ENCODE results near the gene ISCA1. TPM values are rescaled to one million over a fixed set of nuclear protein-coding genes. Genes with fewer than 3 reads are reported as not detected.
"Not testable (repeated sequence)": the region's sequence is repeated elsewhere in the genome, so short reads cannot be mapped to it uniquely, and the experiment has no call there.

Gene ISCA1
- 10 to 100 TPM in 11 of 12 donors, not detected in 1; 28.7 to 40.1 (median 34.4) TPM for polyA plus RNA-seq (ENCODE audit: insufficient read length in 12 of 12)
- long read RNA-seq, donor 1, transcript ISCA1-203 (4 exons, 1,958 nt): major isoform, 17 of 17 reads
- long read RNA-seq, donor 1, partial matches to known transcripts: 0 of 17 reads
- long read RNA-seq, donor 1, other reads (novel, unspliced or antisense): 0 of 17 reads
- long read RNA-seq, donor 2, transcript ISCA1-203 (4 exons, 1,958 nt): major isoform, 14 of 16 reads
- long read RNA-seq, donor 2, partial matches to known transcripts: 0 of 16 reads
- long read RNA-seq, donor 2, other reads (novel, unspliced or antisense): 0 of 16 reads
- long read RNA-seq, donor 3, transcript ISCA1-203 (4 exons, 1,958 nt): major isoform, 6 of 7 reads
- long read RNA-seq, donor 3, partial matches to known transcripts: 0 of 7 reads
- long read RNA-seq, donor 3, other reads (novel, unspliced or antisense): 0 of 7 reads
- long read RNA-seq, donor 4, transcript ISCA1-203 (4 exons, 1,958 nt): major isoform, 5 of 5 reads
- long read RNA-seq, donor 4, partial matches to known transcripts: 0 of 5 reads
- long read RNA-seq, donor 4, other reads (novel, unspliced or antisense): 0 of 5 reads
- long read RNA-seq, donor 5: 0 reads
- long read RNA-seq, donor 6, transcript ISCA1-203 (4 exons, 1,958 nt): major isoform, 7 of 7 reads
- long read RNA-seq, donor 6, partial matches to known transcripts: 0 of 7 reads
- long read RNA-seq, donor 6, other reads (novel, unspliced or antisense): 0 of 7 reads
- long read RNA-seq, donor 7, transcript ISCA1-203 (4 exons, 1,958 nt): major isoform, 5 of 6 reads
- long read RNA-seq, donor 7, partial matches to known transcripts: 0 of 6 reads
- long read RNA-seq, donor 7, other reads (novel, unspliced or antisense): 0 of 6 reads
- long read RNA-seq, donor 8, transcript ISCA1-203 (4 exons, 1,958 nt): major isoform, 14 of 15 reads
- long read RNA-seq, donor 8, partial matches to known transcripts: 0 of 15 reads
- long read RNA-seq, donor 8, other reads (novel, unspliced or antisense): 0 of 15 reads
- long read RNA-seq, donor 9, transcript ISCA1-203 (4 exons, 1,958 nt): major isoform, 6 of 7 reads
- long read RNA-seq, donor 9, partial matches to known transcripts: 0 of 7 reads
- long read RNA-seq, donor 9, other reads (novel, unspliced or antisense): 0 of 7 reads
- long read RNA-seq, donor 10, transcript ISCA1-203 (4 exons, 1,958 nt): major isoform, 8 of 10 reads
- long read RNA-seq, donor 10, partial matches to known transcripts: 0 of 10 reads
- long read RNA-seq, donor 10, other reads (novel, unspliced or antisense): 0 of 10 reads
- long read RNA-seq, donor 11, transcript ISCA1-203 (4 exons, 1,958 nt): major isoform, 14 of 17 reads
- long read RNA-seq, donor 11, partial matches to known transcripts: 0 of 17 reads
- long read RNA-seq, donor 11, other reads (novel, unspliced or antisense): 0 of 17 reads

DNA sequence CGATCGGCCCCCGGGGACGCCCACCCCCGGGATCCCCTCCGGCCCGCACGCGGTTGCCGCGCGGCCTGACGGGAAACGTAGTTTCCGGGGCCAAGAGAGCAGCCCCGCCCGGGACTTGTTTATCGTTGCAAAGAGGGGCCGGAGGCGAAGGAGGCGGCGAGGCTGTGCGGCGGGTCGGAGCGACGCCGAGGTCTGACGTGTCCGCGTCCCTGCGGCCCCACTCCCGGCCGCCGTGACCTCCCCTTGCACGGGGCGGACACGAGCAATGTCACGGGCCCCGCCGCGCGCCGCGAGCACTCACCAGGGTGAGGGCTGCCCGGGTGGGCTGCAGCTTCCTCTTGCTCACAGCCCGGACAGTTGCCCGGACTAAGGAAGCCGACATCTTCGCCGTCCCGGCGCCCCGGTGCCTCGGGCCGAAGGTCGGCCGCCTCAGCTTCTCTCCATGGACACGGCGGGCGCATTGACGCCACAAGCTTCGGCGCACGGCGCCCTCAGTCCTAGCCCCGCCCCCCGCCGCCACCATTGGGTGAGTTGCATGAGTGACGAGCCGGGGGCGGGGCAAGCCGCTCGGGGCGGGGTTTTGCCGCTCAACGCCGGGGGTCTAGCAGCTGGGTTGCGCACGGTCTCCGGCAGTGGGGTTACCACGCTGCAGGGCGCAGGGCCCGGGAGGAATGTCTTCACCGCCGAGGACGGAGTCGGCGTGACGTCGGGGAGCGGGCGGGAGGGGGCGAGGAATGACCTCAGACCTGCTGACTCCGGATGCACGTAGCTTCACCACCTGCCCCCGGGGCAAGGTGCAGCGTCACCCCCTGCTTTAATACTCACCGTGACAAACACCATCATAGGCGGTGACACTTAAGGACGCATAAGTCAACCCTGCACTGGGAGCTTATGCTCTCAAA is at the start of gene ISCA1:
Gene ISCA1, minus strand, starts transcription at position 462 of the 902 bp plus-strand sequence. Its CDS starts 80 bp downstream, at position 382.
- DNase-seq: peak; percentile 93

DNA sequence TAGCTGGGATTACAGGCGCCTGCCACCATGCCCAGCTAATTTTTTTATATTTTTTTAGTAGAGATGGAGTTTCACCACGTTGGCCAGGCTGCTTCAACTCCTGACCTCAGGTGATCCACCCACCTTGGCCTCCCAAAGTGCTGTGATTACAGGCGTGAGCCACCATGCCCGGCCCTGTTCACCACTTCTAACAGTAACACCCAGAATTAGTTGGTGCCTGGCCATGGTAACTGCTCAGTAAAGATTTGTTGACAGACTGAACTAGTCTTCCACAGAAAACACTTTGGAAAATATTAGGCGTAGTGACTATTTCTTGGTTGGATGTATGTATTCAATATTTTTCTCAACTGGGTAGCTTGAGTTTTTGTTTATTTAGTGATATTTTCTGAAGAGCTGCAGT is 47.8 kb upstream of the ISCA1 start:
- DNase-seq: no peak

DNA sequence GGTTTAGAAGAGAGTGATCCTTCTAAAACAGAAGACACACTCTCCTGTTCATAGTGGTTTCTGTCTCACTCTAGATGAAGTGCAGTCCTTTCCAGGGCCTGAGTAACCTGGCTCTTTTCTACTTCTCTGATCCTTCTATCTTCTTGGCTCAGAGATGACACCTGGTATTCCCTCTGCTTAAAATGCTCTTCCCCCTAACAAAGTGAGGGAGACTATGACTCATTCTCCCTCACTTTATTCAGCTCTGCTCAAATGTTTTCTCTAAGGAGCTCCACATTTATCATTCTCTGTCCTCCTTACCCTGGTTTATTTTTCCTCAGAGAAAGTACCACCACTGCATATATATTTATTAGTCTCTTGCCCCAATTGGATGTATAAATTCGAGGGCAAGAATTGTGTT is 47.3 kb upstream of the ISCA1 start:
- DNase-seq: no peak

- DNase-seq: no peak
Measured at GRCh38 chr9:86328156-86328555, 45.8 kb upstream of the ISCA1 start.

DNA sequence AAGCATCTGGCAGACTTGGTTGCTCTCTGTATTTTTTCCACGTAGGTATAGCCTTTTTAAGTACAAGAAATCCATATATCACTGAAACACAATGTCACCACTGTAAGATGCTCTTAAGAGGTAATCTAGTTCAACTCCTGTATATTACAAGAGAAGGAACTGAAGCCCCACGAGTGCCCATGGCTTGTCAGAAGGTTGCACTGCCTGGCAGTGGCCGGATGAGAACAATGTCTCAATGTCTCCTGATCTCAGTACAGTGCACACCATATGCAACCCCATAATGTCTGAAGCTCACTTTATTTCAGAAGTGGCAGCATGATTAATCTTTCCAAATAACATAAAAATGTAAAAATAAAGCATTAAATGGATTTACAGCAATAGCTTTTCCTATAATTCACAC is 44.2 kb upstream of the ISCA1 start:
- no peak for DNase-seq

GRCh38 chr9:86324901-86325300 is 42.6 kb upstream of the ISCA1 start:
- no peak for DNase-seq

DNA sequence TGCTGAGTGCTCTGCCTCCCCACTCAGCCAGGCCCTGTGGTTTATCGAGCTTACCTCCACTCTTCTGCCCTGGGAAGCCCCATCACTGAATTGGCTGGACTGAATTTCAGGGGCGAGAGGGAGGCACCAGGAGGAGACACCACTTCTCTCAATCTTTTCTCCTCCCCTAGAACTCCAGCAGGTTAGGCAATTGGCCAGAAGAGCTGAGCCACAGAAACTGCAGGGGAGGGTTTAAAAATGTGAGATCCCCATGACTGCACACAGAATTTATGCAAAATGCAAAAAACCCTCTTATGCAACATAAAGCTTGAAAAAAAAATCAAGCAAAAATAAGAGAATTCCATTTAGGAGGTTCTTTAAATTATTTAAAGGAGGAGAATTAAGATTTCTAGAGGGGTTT is 42.0 kb upstream of the ISCA1 start:
- DNase-seq: no peak

GRCh38 chr9:86322973-86323644 is 40.8 kb upstream of the ISCA1 start:
- DNase-seq: no peak

DNA sequence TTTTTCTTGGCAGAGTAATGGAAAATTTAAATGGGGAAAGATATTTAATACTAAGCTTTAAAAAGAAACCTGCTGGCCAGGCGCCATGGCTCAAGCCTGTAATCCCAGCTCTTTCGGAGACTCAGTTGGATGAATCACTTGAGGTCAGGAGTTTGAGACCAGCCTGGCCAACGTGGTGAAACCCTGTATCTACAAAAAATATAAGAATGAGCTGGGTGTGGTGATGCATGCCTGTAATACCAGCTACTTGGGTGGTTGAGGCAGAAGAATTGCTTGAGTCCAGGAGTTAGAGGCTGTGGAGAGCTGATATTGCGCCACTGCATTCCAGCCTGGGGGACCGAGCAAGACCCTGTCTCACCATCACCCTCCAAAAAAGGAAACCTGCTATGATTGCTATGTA is 39.0 kb upstream of the ISCA1 start:
- no peak for DNase-seq

DNA sequence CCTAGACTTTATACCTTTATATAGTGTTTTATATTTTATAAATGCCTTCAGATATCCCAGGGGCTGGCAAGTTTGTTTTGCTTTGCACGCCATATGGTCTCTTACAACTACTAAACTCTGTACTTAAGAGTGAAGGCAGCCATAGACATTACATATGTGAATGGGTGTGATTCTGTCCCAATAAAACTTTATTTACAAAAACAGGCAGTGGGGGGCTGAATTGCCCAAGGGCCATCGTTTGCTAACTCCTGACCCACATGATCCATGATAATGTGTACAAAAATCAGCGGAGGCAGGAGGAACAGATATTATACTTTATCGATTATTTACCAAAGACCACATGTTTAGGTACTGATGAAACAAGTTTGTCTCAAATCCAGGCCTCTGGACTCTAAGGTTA is 35.8 kb upstream of the ISCA1 start:
- DNase-seq: no peak

DNA sequence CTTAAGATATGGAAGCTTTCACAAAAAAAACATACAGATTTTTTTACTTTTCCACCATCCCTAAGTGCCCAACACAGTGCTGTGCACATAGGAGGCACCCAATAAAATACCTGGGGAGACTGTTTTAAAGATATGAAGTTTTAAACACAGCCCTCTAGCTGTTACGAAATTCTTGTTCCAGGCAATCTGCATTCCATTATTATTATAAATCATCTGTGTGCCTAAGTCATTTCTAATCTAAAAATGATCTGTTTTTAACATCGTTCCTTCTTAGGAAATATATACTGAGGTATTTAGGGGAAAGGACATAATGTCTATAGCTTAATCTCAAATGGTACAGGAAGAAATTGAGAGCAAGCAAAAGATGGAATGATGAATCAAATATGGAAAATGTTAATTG is 32.7 kb upstream of the ISCA1 start:
- DNase-seq: no peak

- not testable (repeated sequence) for DNase-seq
Measured at GRCh38 chr9:86312959-86313358, 30.6 kb upstream of the ISCA1 start.

- no peak for DNase-seq
Measured at GRCh38 chr9:86308687-86309086, 26.3 kb upstream of the ISCA1 start.

- no peak for DNase-seq
Measured at GRCh38 chr9:86304236-86304730, 21.9 kb upstream of the ISCA1 start.

DNA sequence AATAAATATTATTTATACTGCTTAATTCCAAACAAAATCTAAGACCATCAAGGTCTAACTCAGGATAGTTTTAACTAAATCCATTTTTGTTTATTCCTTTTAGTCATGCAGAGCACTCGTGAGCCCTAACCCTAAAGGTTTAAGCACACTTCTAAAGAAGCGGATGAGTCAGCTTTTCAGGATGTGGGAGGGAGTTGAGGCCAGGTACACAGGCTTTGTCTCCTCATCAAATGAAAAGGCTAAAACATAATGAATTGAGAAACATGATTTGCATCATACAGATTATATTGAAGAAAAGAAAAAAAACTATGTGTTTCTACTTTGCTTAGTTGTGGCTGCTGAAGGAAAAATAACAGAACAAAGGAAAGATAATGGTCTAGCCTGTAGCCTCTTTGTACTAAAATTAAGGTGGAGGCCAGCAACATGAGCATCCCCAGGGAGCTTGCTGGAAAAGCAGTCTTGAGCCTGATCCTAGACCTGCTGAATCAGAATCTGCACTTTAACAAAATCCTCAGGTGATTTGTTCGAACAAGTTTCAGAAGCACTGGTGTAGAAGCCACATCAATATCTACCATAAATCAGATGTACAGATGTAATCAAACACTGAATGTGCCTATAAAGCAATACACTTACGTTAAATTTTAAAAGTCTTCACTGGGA is 21.1 kb upstream of the ISCA1 start:
- DNase-seq: no peak

- no peak for DNase-seq
Measured at GRCh38 chr9:86301686-86302085, 19.3 kb upstream of the ISCA1 start.

- DNase-seq: no peak
Measured at GRCh38 chr9:86300701-86301100, 18.4 kb upstream of the ISCA1 start.

GRCh38 chr9:86298873-86299272 is 16.5 kb upstream of the ISCA1 start:
- DNase-seq: no peak

GRCh38 chr9:86290341-86290740 is 8.0 kb upstream of the ISCA1 start:
- not testable (repeated sequence) for DNase-seq

Measured in muscle of arm (tissue), 14 donors.